Measurements from ENCODE around the gene TRPC4AP.
A peak's percentile ranks its signal among the peaks of the same experiment; 100 is the strongest.

TRPC4AP gene

DNA sequence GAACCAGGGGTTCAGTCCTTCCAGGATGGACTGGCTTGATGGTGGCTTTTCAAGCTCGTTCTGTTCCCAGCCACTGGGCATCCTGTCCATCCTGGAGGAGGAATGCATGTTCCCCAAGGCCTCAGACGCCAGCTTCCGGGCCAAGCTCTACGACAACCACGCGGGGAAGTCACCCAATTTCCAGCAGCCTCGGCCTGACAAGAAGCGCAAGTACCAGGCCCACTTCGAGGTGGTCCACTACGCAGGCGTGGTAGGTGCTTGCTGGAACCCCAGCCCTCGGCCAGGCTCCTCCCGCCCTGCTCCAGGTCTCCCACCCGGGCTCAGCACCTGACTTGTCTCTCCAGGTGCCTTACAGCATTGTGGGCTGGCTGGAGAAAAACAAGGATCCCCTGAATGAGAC is 102.9 kb downstream of the TRPC4AP start:
- no peak for DNase-seq

- no peak for DNase-seq
Observed at GRCh38 chr20:34989118-34989517, 103.5 kb downstream of the TRPC4AP start.

DNA sequence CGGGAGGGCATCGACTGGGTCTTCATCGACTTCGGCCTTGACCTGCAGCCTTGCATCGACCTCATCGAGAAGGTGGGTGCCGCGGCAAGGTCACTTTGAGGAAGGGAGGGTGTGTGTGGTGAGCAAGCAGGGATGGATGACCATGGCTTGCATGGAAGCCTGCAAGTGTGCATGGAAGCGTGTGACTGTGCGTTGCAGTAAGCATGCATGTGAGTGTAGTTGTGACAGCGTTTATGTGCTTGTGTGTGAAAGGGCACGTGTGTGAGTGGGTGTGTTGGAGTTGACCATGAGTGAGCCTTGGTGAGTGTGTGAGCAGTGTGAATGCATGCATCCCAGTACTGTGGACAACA is 104.4 kb downstream of the TRPC4AP start:
- DNase-seq = peak in 6 of 56 donors; percentile 8 to 30 (median 20)

DNA sequence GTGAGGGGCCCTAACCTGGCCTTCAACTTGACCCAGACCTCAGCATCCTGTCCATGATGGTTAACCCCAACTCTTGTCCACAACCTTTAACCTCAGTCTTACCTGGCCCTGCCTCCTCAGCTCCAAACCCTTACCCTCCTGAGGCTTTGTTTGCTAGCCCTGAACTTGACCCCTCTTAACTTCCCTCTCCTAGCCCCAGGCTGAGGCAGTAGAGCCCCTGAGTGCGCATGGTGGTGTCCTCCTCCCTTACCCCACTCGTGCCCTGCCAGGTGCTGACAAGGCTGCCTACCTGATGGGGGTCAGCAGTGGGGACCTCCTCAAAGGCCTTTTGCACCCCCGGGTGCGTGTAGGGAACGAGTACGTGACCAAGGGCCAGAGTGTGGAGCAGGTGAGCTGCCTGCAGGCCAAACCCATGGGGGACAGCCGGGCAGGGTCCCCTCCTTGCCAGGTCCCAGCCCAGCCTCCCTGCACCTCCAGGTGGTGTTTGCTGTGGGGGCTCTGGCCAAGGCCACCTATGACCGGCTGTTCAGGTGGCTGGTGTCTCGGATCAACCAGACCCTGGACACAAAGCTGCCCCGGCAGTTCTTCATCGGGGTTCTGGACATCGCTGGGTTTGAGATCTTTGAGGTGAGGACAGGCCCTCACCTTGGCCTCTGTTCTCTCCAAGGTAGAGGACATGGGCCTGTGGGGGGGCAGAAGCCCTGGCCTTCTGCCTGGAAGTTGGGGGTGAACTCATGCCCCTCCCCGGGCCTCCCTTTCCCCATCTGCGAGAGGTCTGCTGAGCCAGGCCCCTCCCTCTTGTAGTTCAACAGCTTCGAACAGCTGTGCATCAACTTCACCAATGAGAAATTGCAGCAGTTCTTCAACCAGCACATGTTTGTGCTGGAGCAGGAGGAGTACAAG is 105.1 kb downstream of the TRPC4AP start:
- DNase-seq = peak in 2 of 56 donors; percentile 8 to 22

DNA sequence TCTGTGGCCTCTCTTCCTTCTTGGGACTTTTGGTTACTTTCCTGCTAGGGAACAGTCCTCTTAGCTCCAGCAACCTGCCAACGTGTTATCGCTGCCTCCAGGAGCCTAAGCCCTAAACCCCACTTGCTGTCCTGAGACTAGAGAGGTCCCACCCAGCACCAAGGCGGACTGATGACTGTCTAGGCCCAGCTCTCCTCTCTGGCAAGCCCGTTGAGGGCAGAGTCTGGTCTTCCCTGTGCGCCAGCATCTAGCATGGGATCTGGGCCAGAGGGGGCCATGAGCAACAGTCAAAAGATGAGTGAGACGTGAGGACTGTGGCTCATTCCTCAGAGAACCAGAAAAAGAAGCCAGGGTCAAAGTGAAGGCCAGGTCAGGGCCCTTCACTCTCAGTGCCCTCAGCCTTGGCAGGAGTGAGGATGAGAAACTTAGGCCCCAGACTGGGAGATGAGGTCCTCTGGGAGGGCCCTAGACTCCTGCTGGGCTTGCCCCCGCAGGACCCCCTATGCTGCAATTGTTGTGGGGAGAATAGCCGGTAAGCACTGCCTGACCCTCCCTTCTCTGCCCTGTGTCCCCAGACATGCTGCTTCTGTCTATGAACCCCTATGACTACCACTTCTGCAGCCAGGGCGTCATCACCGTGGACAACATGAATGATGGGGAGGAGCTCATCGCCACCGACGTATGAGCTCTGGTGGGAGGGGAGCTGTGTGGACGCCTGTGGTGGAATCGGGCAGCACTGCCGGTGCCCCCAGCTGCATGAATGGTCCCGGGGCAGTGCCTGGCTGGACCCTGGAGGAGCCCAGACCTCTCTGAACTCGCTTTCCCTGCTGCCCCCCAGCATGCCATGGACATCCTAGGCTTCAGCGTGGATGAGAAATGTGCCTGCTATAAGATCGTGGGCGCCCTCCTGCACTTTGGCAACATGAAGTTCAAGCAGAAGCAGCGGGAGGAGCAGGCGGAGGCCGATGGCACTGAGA is 106.0 kb downstream of the TRPC4AP start:
- DNase-seq = no peak

DNA sequence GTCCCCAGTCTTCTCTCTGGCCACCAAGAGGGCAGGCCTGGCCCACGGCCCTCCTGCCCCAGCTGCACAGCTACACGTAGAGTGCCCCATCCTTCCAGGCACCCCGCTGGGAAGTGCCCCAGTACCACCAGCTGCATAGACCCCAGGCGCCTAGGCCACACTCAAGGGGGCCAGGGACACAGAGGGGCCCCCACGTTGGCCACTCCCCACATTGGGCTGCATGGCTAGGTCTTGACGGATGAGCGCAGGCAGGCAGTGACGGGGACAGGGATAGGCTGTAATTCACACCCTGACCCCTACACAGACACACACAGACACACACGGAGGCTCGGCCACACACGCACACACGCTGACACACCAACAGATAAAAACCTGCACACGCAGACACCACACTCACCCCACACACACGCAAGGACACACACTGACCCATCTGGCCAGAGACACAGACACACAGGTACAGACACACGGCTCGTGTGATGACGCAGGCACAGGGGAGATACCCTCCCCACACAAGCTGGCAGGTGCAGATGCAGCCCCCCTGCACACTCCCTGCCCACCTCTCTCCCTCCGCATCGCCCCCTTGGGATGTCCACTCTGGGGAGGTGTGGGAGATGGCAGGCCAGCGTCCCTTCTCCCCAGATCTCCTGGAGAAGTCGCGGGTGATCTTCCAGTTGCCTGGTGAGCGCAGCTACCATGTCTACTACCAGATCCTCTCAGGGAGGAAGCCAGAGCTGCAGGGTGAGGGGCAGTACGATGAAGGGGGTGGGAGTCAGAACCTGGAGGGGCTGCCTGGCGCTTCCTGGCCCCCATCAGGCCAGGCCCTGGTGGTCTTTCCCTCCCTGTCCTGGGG is 106.9 kb downstream of the TRPC4AP start:
- no peak for DNase-seq

GRCh38 chr20:34984756-34985261 is 107.8 kb downstream of the TRPC4AP start:
- DNase-seq = no peak

DNA sequence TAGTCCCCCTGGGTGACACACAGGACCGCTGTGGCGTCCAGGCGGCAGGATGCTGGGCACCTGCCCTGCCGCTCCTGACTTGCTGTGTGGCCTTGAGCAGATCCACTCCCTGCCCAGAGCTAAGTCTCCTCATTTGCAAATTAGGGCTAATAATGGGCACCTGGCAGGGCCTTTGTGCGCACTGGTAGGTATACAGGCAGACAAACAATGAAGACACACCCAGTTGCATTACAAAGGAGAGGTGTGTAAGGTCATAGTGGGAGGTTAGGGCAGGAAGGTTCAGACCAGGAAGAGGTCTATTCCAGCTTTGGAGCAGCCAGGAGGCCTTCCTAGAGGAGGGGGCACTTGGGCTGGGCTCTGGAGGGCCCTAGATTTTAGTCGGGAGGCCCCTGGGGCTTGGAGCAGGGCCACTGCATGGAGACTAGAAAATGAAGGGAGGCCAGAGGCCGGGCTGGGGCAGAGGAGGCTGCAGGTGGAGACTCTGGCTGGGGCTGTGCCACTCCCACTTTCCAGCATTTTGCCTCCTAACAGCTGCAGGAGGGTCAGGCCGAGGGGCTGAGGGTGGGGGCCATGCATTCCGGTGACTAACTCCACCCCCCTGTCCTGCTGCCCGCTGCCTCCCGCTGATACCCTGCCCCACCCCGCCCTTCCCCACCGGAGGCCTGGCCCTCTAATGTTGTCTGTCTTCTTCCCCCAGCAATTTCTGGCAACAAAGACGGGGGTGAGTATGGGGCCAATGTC is 108.4 kb downstream of the TRPC4AP start:
- no peak for DNase-seq

- DNase-seq = no peak
Observed at GRCh38 chr20:34983089-34983820, 109.4 kb downstream of the TRPC4AP start.

GRCh38 chr20:34982270-34983088 is 110.1 kb downstream of the TRPC4AP start:
- DNase-seq = no peak

DNA sequence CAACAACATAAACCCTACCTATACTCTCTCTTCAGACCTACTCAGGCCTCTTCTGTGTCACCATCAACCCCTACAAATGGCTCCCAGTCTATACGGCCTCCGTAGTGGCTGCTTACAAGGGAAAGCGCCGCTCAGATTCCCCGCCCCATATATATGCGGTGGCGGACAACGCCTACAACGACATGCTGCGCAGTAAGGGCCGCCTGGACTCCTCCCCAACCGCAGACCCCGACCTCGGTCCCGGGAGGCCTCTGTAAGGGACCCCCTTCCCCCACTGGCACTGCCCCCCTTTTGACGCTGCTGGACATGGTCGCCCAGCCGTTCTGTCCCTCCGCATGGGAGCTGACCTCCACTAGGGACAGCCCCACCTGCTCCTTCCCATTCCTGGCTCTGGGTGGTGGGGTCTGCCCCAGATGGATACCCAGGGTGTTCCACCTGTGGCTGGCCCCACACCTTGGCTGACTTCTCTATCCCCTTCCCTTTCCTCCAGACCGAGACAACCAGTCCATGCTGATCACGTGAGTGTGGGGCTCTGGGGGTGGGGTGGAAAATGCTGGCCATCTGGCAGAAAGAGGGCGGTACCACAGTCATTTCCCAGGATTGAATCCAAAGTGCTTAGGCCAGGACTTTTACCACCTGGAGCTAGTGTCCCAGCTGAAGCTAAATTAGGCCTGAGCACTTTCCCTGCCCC is 111.9 kb downstream of the TRPC4AP start:
- DNase-seq = no peak

GRCh38 chr20:34979366-34980153 is 113.0 kb downstream of the TRPC4AP start:
- no peak for DNase-seq

GRCh38 chr20:34978092-34978744 is 114.4 kb downstream of the TRPC4AP start:
- no peak for DNase-seq

GRCh38 chr20:34977365-34978091 is 115.1 kb downstream of the TRPC4AP start:
- DNase-seq = no peak

GRCh38 chr20:34976286-34976685 is 116.3 kb downstream of the TRPC4AP start:
- DNase-seq = no peak

DNA sequence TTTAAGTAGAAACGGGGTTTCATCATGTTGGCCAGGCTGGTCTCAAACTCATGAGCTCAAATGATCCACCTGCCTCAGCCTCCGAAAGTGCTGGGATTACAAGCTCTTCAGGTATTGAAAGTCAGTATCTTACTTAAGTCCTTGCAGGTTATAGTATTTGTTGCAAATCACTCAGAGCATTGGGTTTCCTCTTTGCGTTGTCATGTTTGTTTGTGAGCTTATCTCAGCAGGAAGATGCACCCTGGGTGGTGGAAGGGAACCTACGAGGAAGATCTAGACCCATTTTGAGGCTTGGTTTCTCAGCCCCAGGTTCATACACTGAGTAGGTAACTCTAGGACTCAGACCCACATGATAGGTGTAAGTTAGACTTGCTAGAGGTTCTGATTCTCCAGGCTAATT is 118.4 kb downstream of the TRPC4AP start:
- DNase-seq = no peak

Data from amygdala (tissue), 56 donors.